M059J (cell line): ENCODE measurements around the gene TP63. TPM values are rescaled to one million over a fixed set of nuclear protein-coding genes. Genes with fewer than 3 reads are reported as not detected.

Experiments used
- DNase-seq: peaks from one replicate; pipeline ENCODE4 v3.0.0-alpha.2; 2012; ENCODE audit warnings: low read depth
- total RNA-seq: library from RNA; depleted of rRNA; stranded (reverse); fragments of >200 nt; shearing (Covaris generic); gene quantifications from 2 replicates; pipeline ENCODE4 v1.2.3, GENCODE V29; 2014

TP63 gene
- total RNA-seq, 1 experiment from 2014 or later = not detected

- no peak for DNase-seq
Measured at GRCh38 chr3:189683546-189684255, 52.5 kb downstream of the TP63 start.

GRCh38 chr3:189684317-189684716 is 53.1 kb downstream of the TP63 start:
- DNase-seq = no peak

GRCh38 chr3:189685291-189685690 is 54.1 kb downstream of the TP63 start:
- DNase-seq = no peak

DNA sequence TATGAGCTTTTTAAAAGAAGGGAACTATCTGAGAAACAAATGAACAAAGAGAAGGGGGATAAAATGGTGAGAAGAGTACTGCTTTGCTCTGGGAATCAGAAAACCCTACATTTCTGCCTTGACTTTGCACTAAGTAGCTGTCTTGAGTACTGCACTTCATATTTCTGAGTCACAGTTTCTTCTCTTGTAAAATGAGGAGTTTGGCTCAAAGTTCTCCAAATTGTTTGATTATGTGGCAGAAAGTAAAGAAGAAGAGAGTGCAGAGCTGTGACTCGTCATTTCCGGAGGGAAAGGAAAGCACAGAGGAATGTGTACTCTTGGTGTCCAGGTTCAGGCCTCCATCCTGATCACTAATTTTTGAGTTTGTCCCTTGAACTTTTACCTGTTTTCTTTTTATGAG is 54.7 kb downstream of the TP63 start:
- peak; percentile 90 for DNase-seq

GRCh38 chr3:189687475-189687874 is 56.3 kb downstream of the TP63 start:
- no peak for DNase-seq

- DNase-seq = no peak
Measured at GRCh38 chr3:189688262-189688661, 57.1 kb downstream of the TP63 start.

GRCh38 chr3:189689625-189690024 is 58.4 kb downstream of the TP63 start:
- DNase-seq = no peak

- no peak for DNase-seq
Measured at GRCh38 chr3:189690237-189690636, 59.0 kb downstream of the TP63 start.

DNA sequence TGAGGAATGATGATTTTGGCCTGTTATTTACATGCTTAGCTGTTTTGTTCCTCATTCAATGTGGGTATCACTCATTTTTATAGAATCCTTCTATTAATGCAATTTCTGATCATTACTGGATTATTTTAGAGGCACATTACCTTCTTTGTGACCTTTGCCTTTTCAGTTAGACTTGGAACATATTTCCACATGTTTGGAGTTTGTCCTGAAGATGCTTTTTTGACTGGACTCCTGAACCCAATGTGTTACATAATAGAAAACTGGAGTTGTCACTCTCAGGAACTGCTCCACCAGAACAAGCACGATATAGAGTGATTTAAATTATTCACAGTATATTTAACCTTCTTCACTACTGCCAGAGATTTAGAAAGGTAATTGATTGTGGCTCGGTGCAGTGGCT is 59.5 kb downstream of the TP63 start:
- DNase-seq = no peak

DNA sequence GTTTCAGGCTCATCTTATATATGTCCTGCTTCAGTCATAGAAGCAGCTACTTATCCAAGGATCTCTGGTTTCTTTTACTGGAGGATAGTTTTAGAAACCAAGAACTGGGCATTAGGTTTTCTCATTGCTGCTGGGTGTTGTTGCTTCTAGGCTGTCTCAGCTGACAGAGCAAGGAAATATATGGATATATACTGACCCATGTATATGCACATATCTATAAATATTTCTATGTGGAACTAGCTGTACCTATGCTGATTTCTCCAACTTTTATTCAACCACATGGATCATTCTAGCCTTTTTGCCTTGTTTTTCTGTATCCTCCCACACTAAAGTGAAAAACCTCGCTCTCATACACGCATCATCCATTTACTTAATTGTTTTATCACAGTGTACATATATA is 64.2 kb downstream of the TP63 start:
- DNase-seq = no peak

DNA sequence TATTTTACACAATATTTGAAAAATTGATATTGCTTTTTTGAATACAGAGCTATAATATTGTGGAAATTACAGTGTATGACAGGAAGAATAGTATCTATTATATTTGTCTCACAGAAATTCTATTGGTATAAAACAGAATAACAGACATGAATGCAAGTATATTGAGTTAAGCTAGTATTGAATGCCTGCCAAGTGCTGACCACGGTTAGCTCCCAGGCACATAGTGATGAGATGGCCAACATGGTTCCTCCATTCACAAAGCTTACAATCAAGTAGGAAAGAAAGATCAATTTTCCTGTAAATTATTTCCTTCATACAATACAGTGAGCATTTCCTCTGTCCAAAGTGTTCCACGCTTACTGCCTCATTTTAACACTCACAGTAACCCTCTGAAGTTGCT is 67.6 kb downstream of the TP63 start:
- DNase-seq = no peak

DNA sequence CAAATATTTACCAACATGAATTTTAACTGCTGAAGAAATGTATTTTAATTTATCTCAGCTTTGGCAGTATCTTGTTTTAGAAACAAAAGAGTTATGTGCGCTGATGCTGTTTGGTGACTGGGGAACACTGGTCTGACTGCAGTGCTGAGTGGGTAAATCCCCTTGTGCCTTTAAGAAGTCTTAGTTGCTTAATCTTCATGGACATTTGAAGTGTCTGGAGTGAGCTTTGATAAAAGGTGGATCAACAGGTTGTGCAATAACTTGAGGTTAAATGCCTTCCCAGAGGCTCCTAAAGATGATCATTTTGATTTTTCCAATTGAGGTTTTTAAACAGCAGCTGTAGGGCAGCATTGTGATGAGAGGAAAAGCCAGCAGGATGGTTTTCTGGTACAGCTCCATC is 68.7 kb downstream of the TP63 start:
- no peak for DNase-seq

DNA sequence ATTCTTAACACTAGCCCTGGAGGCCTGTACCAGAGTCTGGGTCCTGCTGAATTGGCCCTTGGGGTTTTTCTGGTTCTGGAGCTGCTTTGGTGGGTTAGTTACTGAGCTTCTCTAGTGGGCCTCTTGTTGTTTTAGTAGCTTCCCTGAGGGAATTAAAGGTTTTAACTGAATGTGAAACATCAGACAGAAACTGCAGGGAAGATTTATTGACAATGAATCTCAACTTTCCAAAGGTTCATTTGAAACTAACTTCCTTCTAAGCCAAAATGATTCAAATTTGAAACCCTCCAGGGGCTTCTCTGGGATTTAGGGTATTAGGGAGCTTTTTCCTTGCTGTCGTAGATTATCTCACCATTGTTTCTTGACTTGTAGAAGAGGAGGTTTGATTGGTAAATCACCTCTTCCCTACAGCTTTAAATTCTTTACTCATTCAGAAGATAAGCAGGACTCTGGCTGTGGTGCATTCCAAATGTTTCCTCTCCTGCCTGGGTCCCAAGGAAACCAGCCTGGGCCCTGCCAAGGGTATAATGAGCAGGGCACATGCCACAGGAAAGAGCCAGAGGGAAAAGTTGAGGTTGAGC is 71.0 kb downstream of the TP63 start:
- DNase-seq = peak; percentile 55

GRCh38 chr3:189703865-189704264 is 72.7 kb downstream of the TP63 start:
- DNase-seq = no peak

DNA sequence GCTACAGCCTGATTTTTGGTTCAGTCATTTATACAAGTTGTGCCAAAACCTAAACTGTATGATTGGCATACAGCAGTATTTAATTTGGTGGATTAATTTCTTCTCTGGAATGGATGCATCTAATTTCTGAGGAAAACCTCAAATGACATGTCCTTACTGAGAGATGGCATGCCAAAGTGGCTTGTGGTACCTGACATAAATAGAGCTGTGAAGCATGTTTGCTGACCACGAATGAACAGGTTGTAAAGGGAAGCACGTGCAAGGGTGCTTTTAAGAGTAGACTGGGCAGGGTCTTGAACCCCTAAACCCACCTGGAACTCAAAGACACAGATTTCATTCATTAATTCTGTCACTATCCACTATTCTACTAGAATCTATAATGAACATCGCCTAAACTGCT is 77.2 kb downstream of the TP63 start:
- no peak for DNase-seq

- DNase-seq = peak; percentile 97
Measured at GRCh38 chr3:189710620-189711402, 79.6 kb downstream of the TP63 start.

DNA sequence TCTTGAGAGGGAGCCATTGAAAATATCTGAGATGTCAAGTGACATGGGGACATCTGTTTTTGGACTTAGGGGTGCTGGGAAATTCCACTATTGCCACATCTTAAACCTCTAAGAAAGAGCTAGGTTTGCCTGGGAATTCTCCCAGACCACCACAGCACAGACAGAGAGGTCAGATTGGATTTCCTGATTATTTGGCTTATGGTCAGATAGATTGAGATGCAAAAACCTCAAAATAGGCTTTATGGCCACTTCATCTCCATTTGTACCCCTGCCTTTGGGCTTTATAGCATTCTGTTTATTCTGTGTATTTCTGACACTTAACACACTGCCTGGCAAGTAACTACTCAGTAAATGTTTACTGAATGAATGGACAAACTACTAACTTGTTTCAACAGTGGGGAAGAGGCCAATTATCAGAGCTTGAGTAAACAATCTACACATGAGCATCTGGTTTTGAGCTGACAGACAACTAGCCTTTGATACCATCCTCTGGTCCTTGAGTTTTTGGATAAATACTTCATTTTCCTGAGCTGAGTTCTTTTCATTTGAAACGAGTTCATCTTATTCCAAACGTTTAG is 81.8 kb downstream of the TP63 start:
- DNase-seq = peak; percentile 62

DNA sequence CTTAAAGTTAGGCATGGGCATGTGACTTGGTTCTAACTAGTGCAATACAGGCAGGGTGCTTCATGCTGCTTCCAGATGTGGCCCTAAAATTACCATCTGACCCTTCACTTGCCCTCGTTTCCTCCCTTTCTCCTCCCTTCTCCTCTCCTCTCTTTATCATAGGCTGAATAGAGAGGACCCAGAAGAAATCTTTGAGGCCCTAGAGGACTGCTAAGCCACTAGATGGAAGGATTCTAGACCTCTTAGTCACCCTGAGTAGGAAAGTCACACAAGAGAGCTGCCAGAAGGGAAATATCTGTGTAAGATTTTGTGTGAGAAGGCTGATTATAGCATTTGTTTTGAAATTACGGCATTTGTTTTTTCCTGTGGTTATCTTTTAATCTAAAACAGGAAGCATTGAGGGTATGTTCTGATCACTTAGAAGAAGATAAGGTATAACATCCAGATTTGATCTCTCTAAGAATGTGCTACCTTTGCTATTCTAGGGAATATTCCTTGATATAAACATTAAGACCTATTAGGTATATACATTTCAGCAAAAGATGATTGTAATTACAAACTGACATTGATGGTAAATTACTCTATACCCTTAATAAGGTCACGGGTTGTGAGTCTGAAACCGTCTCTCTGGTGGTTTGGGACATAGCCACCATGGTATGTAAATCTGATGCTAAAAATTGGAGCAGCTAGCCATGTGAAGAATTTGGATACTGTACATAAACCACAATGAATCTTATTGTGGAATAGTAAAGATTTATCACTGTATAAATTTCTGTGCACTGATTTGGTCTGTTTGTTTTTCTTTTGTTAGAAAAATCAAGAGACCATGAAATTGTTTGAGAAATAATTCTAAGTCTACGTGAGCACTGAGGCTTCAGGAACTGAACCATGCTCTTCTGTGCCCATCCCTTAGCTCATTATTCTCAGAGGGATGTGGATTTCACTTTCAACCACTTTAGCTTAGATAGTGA is 84.1 kb downstream of the TP63 start:
- DNase-seq = peak; percentile 91

- no peak for DNase-seq
Measured at GRCh38 chr3:189718215-189718614, 87.0 kb downstream of the TP63 start.

GRCh38 chr3:189720736-189721417 is 89.7 kb downstream of the TP63 start:
- DNase-seq = no peak
